WTC11 (cell line): ENCODE results near the gene PPP1R16B. TPM values are rescaled to one million over a fixed set of nuclear protein-coding genes. Genes with fewer than 3 reads are reported as not detected.

ENCODE experiments used
- ATAC-seq: fragments of 200-7000 bp; cut with Tn5 transposase; 2 replicates; pipeline ENCODE4 v1.10.0; 2021; ENCODE audit warnings: mild to moderate bottlenecking, moderate library complexity
- CTCF ChIA-PET: fragments of 300-600 bp; sonication (Branson Sonifier 250); formaldehyde crosslinking; loops from one replicate; lab custom pipeline; 2021; ENCODE audit warnings: antibody characterized with exemption; lab: Charles Lee
- POLR2A ChIA-PET: fragments of 350-600 bp; sonication (Branson Sonifier 250); formaldehyde crosslinking; loops from one replicate; lab custom pipeline; 2021; ENCODE audit warnings: antibody characterized with exemption; lab: Charles Lee
- DNase-seq: peaks from one replicate; pipeline ENCODE4 v3.0.0; 2021; ENCODE audit warnings: low spot score
- H3K27ac Mint-ChIP-seq: 2 replicates; pipeline ENCODE4 v1.8.0; 2021; ENCODE audit warnings: mixed read lengths
- H3K27me3 Mint-ChIP-seq: 2 replicates; pipeline ENCODE4 v1.8.0; 2021; ENCODE audit warnings: low read depth, mild to moderate bottlenecking, moderate library complexity, mixed read lengths
- H3K36me3 Mint-ChIP-seq: 2 replicates; pipeline ENCODE4 v1.8.0; 2021; ENCODE audit warnings: mixed read lengths
- H3K4me1 Mint-ChIP-seq: 2 replicates; pipeline ENCODE4 v1.8.0; 2022; ENCODE audit warnings: mixed read lengths
- H3K4me3 Mint-ChIP-seq: 2 replicates; pipeline ENCODE4 v1.8.0; 2021; ENCODE audit warnings: mild to moderate bottlenecking, moderate library complexity, mixed read lengths
- H3K9me3 Mint-ChIP-seq: 2 replicates; pipeline ENCODE4 v1.8.0; 2021; ENCODE audit warnings: mixed read lengths
- CBFB ChIP-seq: sonication (generic); formaldehyde crosslinking; IDR thresholded peaks from 2 replicates; pipeline ENCODE4 v1.8.1; 2022; ENCODE audit warnings: mild to moderate bottlenecking, low read depth, missing genetic modification reagents
- E2F5 ChIP-seq: sonication (generic); formaldehyde crosslinking; IDR thresholded peaks from 2 replicates; pipeline ENCODE4 v1.8.1; 2022; ENCODE audit warnings: mild to moderate bottlenecking, moderate library complexity, missing genetic modification reagents
- EMX1 ChIP-seq: fragments of 250-450 bp; sonication (Bioruptor Pico); IDR thresholded peaks from 2 replicates; pipeline ENCODE4 v1.8.0; 2021; ENCODE audit warnings: mild to moderate bottlenecking
- ESRRA ChIP-seq: sonication (generic); formaldehyde crosslinking; IDR thresholded peaks from 2 replicates; pipeline ENCODE4 v1.8.1; 2022; ENCODE audit warnings: mild to moderate bottlenecking, missing genetic modification reagents, borderline replicate concordance
- JAZF1 ChIP-seq: fragments of 250-450 bp; sonication (Bioruptor Pico); IDR thresholded peaks from 2 replicates; pipeline ENCODE4 v1.9.0; 2021; ENCODE audit warnings: moderate library complexity, mild to moderate bottlenecking, inconsistent platforms
- JUN ChIP-seq: sonication (generic); formaldehyde crosslinking; IDR thresholded peaks from 2 replicates; pipeline ENCODE4 v1.8.0; 2023; ENCODE audit warnings: mild to moderate bottlenecking, missing genetic modification reagents
- KAT7 ChIP-seq: sonication (generic); formaldehyde crosslinking; IDR thresholded peaks from 2 replicates; pipeline ENCODE4 v1.8.1; 2023; ENCODE audit warnings: missing genetic modification reagents, mild to moderate bottlenecking, borderline replicate concordance
- NFYB ChIP-seq: sonication (generic); formaldehyde crosslinking; conservative IDR thresholded peaks from 2 replicates; pipeline ENCODE4 v1.8.0; 2022; ENCODE audit warnings: low read depth, missing genetic modification reagents
- OVOL2 ChIP-seq: fragments of 250-450 bp; sonication (Bioruptor Pico); IDR thresholded peaks from 2 replicates; pipeline ENCODE4 v1.9.0; 2021; ENCODE audit warnings: mild to moderate bottlenecking, borderline replicate concordance
- PRRX2 ChIP-seq: fragments of 250-450 bp; sonication (Bioruptor Pico); IDR thresholded peaks from 2 replicates; pipeline ENCODE4 v1.8.0; 2021; ENCODE audit warnings: mild to moderate bottlenecking
- RELA ChIP-seq: sonication (generic); formaldehyde crosslinking; IDR thresholded peaks from 2 replicates; pipeline ENCODE4 v1.8.1; 2022; ENCODE audit warnings: missing genetic modification reagents, mild to moderate bottlenecking, borderline replicate concordance
- ZNF121 ChIP-seq: sonication (generic); formaldehyde crosslinking; IDR thresholded peaks from 2 replicates; pipeline ENCODE4 v1.8.0; 2023; ENCODE audit warnings: missing genetic modification reagents
- ZNF317 ChIP-seq: sonication (generic); formaldehyde crosslinking; IDR thresholded peaks from 2 replicates; pipeline ENCODE4 v1.8.1; 2023; ENCODE audit warnings: low read depth, mild to moderate bottlenecking, moderate library complexity, missing genetic modification reagents, borderline replicate concordance
- ZNF423 ChIP-seq: fragments of 250-450 bp; sonication (Bioruptor Pico); IDR thresholded peaks from 2 replicates; pipeline ENCODE4 v2.1.2; 2022; ENCODE audit warnings: mild to moderate bottlenecking, moderate library complexity
- ZSCAN18 ChIP-seq: fragments of 250-450 bp; sonication (Bioruptor Pico); IDR thresholded peaks from 2 replicates; pipeline ENCODE4 v2.1.2; 2022; ENCODE audit warnings: mild to moderate bottlenecking, moderate library complexity
- total RNA-seq: library from RNA; stranded (reverse); gene quantifications from 3 replicates; pipeline ENCODE4 v1.2.3, GENCODE V29; 2021
- TF ChIP-seq, protein P1 (sequence below): sonication (generic); formaldehyde crosslinking; IDR thresholded peaks from 2 replicates; pipeline ENCODE4 v1.8.0; 2023; ENCODE audit warnings: mild to moderate bottlenecking, missing genetic modification reagents
- TF ChIP-seq, protein P2 (sequence below): sonication (generic); formaldehyde crosslinking; IDR thresholded peaks from 2 replicates; pipeline ENCODE4 v1.8.0; 2022; ENCODE audit warnings: mild to moderate bottlenecking, missing genetic modification reagents
- TF ChIP-seq, protein P3 (sequence below): sonication (generic); formaldehyde crosslinking; IDR thresholded peaks from 2 replicates; pipeline ENCODE4 v1.8.1; 2023; ENCODE audit warnings: mild to moderate bottlenecking, missing genetic modification reagents, borderline replicate concordance
- TF ChIP-seq, protein P4 (sequence below): sonication (generic); formaldehyde crosslinking; conservative IDR thresholded peaks from 2 replicates; pipeline ENCODE4 v1.8.1; 2023; ENCODE audit warnings: mild to moderate bottlenecking, low read depth, missing genetic modification reagents, moderate library complexity
- TF ChIP-seq, protein P5 (sequence below): sonication (generic); formaldehyde crosslinking; IDR thresholded peaks from 2 replicates; pipeline ENCODE4 v1.8.0; 2023; ENCODE audit warnings: missing genetic modification reagents

The PPP1R16B gene
- total RNA-seq, 1 experiment from 2014 or later, result 12.0 TPM

DNA sequence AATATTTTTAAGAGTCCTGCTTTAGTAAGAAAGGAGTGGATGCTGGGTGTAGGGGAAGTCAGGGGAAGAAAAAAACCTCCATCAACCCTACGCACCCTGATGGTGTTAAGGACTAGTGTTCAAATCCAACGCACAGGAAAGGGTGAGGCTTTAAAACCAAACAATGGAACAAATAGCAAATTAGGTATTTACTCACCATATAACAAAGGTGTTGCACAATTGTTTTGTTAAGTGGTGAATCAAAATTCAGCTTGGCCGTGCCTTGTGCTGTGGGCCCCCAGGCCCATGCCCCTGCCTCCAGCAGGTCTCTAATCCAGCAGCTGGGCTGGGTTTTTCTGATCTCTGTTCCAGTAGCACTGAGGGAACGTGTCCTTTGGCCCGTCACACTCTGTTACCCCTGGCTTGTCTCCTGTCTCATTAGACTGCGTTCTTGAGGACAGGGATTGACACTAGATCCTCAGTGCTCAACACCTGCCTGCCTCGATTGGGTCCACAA, 132.5 kb downstream of the PPP1R16B start (continued):
- TF ChIP-seq, protein P1, sequence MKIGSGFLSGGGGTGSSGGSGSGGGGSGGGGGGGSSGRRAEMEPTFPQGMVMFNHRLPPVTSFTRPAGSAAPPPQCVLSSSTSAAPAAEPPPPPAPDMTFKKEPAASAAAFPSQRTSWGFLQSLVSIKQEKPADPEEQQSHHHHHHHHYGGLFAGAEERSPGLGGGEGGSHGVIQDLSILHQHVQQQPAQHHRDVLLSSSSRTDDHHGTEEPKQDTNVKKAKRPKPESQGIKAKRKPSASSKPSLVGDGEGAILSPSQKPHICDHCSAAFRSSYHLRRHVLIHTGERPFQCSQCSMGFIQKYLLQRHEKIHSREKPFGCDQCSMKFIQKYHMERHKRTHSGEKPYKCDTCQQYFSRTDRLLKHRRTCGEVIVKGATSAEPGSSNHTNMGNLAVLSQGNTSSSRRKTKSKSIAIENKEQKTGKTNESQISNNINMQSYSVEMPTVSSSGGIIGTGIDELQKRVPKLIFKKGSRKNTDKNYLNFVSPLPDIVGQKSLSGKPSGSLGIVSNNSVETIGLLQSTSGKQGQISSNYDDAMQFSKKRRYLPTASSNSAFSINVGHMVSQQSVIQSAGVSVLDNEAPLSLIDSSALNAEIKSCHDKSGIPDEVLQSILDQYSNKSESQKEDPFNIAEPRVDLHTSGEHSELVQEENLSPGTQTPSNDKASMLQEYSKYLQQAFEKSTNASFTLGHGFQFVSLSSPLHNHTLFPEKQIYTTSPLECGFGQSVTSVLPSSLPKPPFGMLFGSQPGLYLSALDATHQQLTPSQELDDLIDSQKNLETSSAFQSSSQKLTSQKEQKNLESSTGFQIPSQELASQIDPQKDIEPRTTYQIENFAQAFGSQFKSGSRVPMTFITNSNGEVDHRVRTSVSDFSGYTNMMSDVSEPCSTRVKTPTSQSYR (CRISPR knock-in tag), result no peak
- no peak for TF ChIP-seq ZNF317 (CRISPR knock-in tag)
- TF ChIP-seq, protein P2, sequence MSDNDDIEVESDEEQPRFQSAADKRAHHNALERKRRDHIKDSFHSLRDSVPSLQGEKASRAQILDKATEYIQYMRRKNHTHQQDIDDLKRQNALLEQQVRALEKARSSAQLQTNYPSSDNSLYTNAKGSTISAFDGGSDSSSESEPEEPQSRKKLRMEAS (CRISPR knock-in tag), result no peak
- TF ChIP-seq CBFB (CRISPR knock-in tag), result no peak
- TF ChIP-seq ZNF121 (CRISPR knock-in tag), result no peak
- no peak for TF ChIP-seq ESRRA (CRISPR knock-in tag)
- TF ChIP-seq E2F5 (CRISPR knock-in tag), result no peak

DNA sequence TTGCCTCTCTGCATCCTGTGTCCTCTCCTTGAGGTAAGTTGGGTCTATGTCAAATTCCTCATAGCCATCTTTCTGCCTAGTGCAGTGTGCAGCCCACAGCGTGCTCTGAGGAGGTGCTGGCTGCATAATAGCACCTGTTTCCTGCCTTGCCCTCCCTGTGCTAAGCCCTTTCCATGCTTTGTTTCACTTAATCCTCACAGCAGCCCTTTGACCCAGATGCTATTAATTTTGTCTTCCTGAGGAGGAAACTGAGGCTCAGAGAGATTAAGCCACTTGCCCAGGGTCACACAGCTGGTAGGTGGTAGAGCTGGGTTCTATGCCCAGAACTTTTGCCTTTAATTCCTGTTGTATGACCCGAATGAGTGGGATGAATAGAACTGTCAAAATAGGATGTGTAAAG, 134.2 kb downstream of the PPP1R16B start:
- H3K9me3 Mint-ChIP-seq, result no peaks in the 10 kb centered on the region
- DNase-seq (no peak), ATAC-seq (no peak)
- no peaks in the 10 kb centered on the region; the same call in 1 of the 2 replicates for H3K27me3 Mint-ChIP-seq
- POLR2A ChIA-PET, result no interaction called here
- H3K27ac Mint-ChIP-seq, result peak overlapping the region; percentile 29; the same call in 1 of the 2 replicates
- H3K36me3 Mint-ChIP-seq, result peaks cover 69% of the 10 kb centered on the region
- H3K4me3 Mint-ChIP-seq, result no peak overlapping the region
- CTCF ChIA-PET, result no interaction called here
- TF ChIP-seq ZNF423 (CRISPR knock-in tag) (no peak), KAT7 (CRISPR knock-in tag) (no peak), JUN (CRISPR knock-in tag) (no peak)
- TF ChIP-seq, protein P3, sequence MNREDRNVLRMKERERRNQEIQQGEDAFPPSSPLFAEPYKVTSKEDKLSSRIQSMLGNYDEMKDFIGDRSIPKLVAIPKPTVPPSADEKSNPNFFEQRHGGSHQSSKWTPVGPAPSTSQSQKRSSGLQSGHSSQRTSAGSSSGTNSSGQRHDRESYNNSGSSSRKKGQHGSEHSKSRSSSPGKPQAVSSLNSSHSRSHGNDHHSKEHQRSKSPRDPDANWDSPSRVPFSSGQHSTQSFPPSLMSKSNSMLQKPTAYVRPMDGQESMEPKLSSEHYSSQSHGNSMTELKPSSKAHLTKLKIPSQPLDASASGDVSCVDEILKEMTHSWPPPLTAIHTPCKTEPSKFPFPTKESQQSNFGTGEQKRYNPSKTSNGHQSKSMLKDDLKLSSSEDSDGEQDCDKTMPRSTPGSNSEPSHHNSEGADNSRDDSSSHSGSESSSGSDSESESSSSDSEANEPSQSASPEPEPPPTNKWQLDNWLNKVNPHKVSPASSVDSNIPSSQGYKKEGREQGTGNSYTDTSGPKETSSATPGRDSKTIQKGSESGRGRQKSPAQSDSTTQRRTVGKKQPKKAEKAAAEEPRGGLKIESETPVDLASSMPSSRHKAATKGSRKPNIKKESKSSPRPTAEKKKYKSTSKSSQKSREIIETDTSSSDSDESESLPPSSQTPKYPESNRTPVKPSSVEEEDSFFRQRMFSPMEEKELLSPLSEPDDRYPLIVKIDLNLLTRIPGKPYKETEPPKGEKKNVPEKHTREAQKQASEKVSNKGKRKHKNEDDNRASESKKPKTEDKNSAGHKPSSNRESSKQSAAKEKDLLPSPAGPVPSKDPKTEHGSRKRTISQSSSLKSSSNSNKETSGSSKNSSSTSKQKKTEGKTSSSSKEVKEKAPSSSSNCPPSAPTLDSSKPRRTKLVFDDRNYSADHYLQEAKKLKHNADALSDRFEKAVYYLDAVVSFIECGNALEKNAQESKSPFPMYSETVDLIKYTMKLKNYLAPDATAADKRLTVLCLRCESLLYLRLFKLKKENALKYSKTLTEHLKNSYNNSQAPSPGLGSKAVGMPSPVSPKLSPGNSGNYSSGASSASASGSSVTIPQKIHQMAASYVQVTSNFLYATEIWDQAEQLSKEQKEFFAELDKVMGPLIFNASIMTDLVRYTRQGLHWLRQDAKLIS (CRISPR knock-in tag), result no peak
- peaks cover 27% of the 10 kb centered on the region for H3K4me1 Mint-ChIP-seq

GRCh38 chr20:38940644-38941043, 135.1 kb downstream of the PPP1R16B start:
- Mint-ChIP-seq H3K4me1 (peaks cover 21% of the 10 kb centered on the region), H3K9me3 (no peaks in the 10 kb centered on the region), H3K4me3 (no peak overlapping the region), H3K27ac (no peak overlapping the region), H3K27me3 (no peaks in the 10 kb centered on the region; the same call in 1 of the 2 replicates), H3K36me3 (peaks cover 66% of the 10 kb centered on the region)
- DNase-seq (no peak), ATAC-seq (no peak)
- ChIA-PET CTCF (no interaction called here), POLR2A (no interaction called here)
- TF ChIP-seq OVOL2 (CRISPR knock-in tag), result no peak
- no peak for TF ChIP-seq RELA (CRISPR knock-in tag)
- no peak for TF ChIP-seq JAZF1 (CRISPR knock-in tag)
- no peak for TF ChIP-seq NFYB (CRISPR knock-in tag)
- TF ChIP-seq, protein P4, sequence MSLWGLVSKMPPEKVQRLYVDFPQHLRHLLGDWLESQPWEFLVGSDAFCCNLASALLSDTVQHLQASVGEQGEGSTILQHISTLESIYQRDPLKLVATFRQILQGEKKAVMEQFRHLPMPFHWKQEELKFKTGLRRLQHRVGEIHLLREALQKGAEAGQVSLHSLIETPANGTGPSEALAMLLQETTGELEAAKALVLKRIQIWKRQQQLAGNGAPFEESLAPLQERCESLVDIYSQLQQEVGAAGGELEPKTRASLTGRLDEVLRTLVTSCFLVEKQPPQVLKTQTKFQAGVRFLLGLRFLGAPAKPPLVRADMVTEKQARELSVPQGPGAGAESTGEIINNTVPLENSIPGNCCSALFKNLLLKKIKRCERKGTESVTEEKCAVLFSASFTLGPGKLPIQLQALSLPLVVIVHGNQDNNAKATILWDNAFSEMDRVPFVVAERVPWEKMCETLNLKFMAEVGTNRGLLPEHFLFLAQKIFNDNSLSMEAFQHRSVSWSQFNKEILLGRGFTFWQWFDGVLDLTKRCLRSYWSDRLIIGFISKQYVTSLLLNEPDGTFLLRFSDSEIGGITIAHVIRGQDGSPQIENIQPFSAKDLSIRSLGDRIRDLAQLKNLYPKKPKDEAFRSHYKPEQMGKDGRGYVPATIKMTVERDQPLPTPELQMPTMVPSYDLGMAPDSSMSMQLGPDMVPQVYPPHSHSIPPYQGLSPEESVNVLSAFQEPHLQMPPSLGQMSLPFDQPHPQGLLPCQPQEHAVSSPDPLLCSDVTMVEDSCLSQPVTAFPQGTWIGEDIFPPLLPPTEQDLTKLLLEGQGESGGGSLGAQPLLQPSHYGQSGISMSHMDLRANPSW (CRISPR knock-in tag), result no peak
- no peak for TF ChIP-seq ZSCAN18 (CRISPR knock-in tag)
- TF ChIP-seq ZNF423 (CRISPR knock-in tag), result no peak
- no peak for TF ChIP-seq PRRX2 (CRISPR knock-in tag)
- TF ChIP-seq EMX1 (CRISPR knock-in tag), result no peak
- TF ChIP-seq, protein P5, sequence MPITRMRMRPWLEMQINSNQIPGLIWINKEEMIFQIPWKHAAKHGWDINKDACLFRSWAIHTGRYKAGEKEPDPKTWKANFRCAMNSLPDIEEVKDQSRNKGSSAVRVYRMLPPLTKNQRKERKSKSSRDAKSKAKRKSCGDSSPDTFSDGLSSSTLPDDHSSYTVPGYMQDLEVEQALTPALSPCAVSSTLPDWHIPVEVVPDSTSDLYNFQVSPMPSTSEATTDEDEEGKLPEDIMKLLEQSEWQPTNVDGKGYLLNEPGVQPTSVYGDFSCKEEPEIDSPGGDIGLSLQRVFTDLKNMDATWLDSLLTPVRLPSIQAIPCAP, result no peak
